Peyer's patch (tissue), 4 donors: Measurements from ENCODE around the gene DDX18.

Experiments
- POLR2A ChIP-seq, 2 donors: fragments of 450-650 bp; IDR thresholded peaks; one replicate each; pipeline ENCODE4 v1.5.1; 2017; ENCODE audit warnings: antibody characterized with exemption in 2 of 2, mild to moderate bottlenecking in 2 of 2, moderate library complexity in 2 of 2
- TF ChIP-seq, protein P1 (sequence below), 6 experiments: fragments of 450-650 bp in 4 of 6; fragments of 200-600 bp in 2 of 6; sonication (generic) in 1 of 6; IDR thresholded peaks; one replicate each; pipeline ENCODE4 v1.5.1; 2017 to 2019; ENCODE audit warnings: antibody characterized with exemption in 6 of 6, mild to moderate bottlenecking in 3 of 6, moderate library complexity in 1 of 6

DNA sequence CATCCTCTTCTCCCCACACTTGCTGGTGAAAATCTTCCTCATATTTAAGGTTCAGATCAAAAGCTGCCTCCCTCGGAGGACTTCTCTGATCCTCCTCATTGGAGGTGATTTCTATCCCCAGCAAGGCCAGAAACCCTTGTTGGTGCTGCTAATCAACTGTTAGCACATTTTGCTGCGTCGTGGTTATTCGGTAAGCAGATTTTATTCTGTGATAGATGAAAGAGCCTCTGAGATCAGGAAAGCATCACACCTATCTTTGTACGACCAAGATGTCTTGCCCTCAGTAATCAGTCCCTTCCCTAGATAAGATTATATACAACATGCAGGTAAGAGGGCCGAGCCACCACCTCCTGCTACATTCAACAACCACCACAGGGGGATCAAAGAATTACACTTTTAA, 40.1 kb downstream of the DDX18 start:
- TF ChIP-seq, protein P1, sequence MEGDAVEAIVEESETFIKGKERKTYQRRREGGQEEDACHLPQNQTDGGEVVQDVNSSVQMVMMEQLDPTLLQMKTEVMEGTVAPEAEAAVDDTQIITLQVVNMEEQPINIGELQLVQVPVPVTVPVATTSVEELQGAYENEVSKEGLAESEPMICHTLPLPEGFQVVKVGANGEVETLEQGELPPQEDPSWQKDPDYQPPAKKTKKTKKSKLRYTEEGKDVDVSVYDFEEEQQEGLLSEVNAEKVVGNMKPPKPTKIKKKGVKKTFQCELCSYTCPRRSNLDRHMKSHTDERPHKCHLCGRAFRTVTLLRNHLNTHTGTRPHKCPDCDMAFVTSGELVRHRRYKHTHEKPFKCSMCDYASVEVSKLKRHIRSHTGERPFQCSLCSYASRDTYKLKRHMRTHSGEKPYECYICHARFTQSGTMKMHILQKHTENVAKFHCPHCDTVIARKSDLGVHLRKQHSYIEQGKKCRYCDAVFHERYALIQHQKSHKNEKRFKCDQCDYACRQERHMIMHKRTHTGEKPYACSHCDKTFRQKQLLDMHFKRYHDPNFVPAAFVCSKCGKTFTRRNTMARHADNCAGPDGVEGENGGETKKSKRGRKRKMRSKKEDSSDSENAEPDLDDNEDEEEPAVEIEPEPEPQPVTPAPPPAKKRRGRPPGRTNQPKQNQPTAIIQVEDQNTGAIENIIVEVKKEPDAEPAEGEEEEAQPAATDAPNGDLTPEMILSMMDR (IDR thresholded peaks at IDR 0.05) = no peak
- TF ChIP-seq POLR2A (IDR thresholded peaks at IDR 0.05) = no peak
